ENCODE measurements around the gene MCM10.
"Not testable (repeated sequence)": the region's sequence is repeated elsewhere in the genome, so short reads cannot be mapped to it uniquely, and the experiment has no call there.

MCM10 gene

DNA sequence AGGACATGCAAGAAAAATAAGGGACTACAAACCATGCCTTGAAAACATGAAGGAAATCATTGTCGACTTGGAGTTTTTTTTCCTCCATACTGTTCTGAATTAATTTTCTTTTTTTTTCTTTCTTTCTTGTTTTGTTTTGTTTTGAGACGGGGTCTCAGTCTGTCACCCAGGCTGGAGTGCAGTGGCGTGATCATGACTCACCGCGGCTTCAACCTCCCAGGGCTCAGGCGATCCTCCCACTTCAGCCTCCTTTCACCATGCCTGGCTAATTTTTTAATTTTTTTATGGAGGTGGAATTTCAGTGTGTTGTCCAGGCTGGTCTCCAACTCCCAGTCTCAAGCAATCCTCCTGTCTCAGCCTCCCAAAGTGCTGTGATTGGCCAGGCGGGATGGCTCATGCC, 61.2 kb downstream of the MCM10 start:
- DNase-seq: no peak

DNA sequence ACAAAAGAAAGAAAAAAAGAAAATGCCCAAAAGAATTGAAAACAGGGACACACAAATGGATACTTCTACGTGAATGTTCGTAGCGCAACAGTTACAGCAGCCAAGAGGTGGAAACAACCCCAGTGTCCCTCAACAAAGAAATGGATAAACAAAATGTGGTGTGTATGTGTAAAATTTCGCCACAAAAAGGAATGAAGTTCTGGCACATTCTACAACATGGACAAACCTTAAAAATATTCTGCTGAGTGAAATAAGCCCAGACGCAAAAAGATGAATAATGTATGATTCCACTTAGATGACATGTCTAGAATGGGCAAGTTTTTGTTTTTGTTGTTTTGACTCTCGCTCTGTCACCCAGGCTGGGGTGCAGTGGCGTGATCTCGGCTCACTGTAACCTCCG, 61.9 kb downstream of the MCM10 start:
- DNase-seq: no peak

DNA sequence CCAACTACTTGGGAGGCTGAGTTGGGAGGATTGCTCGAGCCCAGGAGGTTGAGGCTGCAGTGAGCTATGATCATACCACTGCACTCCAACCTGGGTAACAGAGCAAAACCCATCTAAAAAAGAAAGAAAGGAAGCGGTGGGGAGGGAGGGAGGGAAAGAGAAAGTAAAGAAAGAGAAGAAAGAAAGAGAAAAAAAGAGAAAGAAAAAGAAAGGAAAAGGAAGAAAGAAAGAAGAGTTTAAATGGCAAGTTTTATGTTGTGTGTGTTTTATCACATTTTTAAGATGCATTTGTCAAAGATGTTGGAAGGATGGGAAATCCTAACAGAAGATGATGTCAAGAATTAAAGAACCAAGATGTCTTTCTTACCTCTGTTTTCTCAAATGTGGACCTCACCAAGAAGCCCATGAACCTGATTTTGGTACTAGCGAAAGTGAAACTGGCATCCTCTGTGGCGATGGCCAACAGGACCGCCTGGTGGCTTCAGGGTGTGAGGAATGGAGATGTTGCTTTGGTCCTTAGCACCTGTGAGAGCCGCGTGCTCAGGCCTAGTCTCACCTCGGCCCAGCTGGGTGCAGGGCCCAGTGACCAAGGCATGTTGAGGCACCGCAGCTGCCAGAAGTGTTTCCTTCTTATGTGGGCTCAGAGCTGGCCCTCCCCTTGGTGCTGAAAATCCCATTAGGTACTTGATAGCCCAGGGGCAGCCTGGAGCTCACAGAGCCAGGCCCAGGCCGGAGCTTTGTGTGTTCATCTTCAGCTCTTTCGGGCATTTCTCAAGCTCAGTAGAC, 63.0 kb downstream of the MCM10 start:
- DNase-seq: no peak

DNA sequence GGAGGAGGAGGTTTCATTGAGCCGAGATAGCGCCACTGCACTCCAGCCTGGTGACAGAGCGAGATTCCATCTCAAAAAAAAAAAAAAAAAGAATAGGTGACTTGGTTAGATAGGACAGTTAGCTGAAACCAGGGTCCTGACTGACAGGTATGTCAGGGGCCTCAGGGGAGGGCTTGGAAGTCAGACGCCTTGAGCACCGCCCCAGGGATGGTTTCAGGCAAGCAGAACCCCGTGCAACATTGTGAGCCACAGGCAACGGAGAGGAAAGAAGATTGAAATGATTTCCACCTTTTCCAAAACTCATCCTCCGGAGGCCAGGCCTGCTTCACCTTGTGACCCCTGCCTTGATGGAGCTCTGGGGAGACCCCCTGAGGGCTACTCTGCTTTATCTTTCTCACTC, 64.2 kb downstream of the MCM10 start:
- no peak for DNase-seq

DNA sequence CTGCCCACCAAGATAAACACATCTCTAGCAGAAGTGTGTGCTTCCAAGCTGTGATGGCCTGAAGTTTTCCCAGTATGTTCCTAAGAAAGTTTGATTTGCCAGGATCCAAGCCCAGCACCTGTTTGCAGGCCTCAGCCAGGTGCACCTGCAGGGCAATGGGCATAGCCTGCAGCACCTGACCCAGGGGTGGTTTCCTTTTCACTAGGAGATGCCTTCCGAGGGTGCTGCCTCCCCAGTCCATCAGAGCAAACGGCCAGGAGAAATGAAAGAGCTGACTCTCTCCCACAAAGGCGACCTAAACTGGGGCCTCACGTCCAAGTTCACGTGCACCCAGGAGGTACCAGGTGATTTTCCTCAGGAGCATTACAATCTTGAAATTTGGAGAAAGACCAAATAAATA, 65.7 kb downstream of the MCM10 start:
- DNase-seq: no peak

DNA sequence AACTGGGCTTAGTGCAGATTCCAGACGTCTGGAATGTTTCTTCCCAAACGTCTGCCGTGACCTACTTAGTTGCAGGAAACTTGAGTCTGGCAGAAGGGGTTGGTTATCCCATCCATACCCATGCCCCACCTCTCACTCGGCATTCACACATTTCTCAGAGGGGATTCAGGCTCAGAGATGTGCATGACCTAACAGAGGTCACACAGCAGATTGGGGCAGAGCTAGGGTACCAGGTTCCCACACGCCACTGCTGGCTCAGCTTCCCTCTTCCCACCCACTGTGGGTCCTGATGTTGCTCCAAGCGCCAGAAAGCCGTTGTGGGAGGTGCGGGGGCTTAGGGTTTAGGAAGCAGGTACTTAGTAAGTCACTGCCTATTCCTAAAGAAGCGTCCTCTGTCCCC, 69.8 kb downstream of the MCM10 start:
- no peak for DNase-seq

DNA sequence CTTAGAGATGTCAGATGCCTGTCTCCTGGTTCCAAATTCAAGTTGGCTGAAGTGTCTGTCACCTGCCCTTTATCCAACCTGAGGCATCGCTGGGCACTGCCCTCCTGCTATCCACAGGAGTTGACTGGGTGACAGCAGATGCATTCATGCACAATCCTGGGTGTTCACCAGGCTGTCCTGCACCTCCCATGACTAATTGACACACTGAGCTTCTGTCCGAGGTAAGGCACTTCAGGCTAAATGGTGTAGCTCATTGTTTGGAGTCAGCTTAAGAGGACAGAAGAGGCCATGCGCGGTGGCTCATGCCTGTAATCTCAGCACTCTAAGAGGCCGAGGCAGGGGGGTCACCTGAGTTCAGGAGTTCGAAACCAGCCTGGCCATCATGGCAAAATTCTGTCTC, 70.5 kb downstream of the MCM10 start:
- DNase-seq: no peak

DNA sequence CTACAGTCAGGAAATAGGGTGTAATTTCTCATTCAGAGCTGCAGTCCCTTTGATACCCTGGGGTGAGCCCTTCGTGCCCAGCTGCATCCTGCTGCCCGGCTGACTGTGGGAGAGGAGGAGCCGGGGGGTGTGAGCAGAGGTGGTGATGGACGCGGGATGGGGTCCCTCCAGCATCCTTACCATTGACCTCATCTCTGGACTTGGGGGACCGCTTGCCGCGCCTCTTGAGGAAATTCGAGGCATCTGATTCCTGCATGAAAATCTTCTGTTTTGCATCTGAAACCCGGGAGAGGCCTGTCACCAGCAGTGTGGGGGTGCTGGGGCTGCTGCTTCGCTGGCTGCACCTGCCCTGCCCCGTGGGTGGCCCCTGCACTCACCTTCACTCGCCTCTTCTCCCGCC, 72.0 kb downstream of the MCM10 start:
- DNase-seq: no peak

DNA sequence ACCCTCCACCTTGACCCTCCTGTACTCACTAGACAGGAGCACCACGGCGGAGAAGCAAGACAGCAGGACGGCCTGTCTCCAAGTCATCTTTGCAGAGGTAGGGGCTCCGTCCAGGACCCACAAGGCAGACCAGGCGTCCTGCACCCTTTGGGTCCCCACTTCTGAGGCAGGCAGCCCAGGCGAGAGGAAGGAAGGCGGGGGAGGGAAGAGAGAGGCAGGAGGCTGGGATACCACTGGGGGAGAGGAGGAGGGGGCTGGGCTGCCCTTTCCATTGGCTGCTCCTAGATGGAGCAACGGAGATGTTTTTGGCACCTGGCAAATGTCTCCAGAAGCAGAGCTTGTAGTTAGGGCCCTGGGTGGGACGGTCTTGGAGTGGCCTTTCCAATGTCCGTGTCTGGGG, 72.8 kb downstream of the MCM10 start, which contains the start of gene UCMA:
TSS of gene UCMA (minus strand) at position 203 of the 400 bp plus-strand sequence. CDS start at position 87, 116 bp downstream.
- no peak for DNase-seq

DNA sequence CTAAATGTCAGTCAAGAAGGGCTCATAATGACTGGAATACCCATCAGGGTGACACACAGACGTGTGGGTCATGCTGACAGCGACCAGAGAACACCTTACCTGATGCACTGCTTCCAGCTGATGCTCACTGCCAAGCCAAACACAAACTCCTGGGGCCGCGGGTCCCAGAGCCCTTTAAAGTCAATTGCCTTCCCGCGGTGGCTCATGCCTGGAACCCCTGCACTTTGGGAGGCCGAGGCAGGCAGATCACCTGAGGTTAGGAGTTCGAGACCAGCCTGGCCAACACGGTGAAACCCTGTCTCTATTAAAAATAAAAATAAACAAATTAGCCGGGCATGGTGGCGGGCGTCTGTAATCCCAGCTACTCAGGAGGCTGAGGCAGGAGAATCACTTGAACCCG, 73.4 kb downstream of the MCM10 start:
- DNase-seq: not testable (repeated sequence)

DNA sequence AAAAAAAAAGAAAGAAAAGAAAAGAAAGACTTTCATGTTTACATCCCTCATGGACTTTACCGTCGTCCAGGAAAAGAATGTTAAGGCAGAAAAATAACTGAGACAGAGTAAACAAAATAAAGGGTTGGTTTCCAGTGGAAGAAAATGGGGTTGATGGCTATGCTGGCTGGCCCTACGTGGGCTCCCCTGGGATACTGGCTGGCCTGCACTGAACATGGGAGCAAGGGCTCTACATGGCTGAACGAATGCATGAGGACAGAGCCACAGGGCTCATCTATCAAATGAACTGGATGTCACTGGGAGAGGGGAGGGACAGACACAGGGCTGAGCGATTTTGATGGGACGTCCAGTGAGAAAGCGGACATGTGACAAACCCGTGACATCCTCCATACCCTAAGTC, 75.3 kb downstream of the MCM10 start:
- DNase-seq: no peak

DNA sequence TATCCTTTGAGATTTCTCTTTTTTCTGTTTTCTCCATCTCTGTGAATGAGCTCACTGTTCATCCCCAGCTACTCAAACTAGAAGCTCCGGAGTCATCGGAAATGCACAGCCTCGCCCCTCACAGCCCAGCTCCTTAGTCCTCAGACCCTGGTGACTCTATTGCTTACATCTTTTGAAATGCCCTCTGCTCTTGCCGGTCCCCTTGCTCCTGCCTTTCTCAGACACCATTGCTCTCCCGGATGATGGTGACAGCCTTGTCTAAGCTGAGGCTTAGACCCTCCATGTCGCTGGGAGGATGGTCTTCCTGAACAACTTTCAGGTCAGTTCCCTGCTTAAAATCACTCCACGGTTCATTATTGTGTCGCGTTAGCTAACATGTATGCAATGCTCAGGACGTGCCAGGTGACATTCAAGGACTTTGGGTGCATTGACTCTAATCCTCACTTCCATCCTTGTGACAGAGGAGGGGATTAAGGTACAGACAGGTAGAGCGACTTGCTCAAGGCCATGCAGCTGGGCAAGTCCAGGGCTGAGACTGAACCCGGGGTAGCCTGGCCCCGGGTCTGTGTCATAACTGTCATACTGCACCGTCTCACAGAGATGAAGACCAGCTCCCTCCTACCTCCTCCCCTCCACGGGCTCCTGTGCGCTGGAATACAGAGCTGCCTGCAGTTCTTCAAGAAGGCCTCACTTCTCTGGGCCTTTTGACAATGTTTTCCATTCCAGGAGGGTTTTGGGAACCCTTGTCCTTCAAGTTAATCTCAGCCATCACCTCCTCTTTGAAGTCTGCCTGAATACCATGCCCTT, 77.1 kb downstream of the MCM10 start:
- DNase-seq: no peak

DNA sequence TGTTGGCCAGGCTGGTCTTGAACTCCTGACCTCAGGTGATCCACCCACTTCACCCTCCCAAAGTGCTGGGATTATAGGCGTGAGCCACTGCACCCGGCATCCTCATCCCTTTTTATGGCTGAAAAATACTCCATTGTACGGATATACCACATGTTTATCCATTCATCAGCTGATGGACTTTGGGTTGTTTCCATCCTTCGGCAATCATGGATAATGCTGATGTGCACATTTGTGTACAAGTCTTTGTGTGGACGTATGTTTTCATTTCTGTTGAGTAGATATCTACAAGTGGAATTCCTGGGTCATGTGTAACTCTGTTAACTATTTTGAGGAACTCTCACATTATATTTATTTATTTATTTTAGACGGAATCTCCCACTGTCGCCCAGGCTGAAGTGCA, 78.6 kb downstream of the MCM10 start:
- DNase-seq: no peak

DNA sequence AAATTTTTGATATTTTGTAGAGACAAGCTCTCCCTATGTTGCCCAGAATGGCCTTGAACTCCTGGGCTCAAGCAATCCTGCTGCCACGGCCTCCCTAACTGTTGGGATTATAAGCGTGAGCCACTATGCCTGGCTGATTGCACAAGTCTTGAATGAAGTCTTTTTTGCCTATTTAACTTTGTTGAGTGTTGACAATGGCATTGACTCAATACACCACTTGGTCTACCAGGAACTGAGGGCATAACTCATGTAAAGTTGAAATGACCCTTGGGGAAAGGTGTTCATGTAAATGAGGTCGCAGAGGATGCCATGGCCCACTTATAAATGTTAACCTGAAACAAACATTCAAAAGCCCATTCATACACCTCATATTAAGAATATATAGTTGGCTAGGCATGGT, 80.3 kb downstream of the MCM10 start:
- no peak for DNase-seq

DNA sequence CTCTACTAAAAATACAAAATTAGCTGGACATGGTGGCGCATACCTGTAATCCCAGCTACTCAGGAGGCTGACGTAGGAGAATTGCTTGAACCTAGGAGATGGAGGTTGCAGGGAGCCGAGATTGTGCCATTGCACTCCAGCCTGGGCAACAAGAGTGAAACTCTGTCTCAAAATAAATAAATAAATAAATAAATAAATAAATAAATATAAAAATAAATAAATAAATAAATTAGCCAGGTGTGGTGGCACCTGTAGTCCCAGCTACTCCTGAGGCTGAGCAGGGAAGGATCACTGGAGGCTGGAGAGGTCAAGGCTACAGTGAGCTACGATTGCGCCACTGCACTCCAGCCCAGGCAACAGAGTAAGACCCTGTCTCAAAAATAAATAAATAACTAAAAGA, 80.9 kb downstream of the MCM10 start:
- DNase-seq: not testable (repeated sequence)

DNA sequence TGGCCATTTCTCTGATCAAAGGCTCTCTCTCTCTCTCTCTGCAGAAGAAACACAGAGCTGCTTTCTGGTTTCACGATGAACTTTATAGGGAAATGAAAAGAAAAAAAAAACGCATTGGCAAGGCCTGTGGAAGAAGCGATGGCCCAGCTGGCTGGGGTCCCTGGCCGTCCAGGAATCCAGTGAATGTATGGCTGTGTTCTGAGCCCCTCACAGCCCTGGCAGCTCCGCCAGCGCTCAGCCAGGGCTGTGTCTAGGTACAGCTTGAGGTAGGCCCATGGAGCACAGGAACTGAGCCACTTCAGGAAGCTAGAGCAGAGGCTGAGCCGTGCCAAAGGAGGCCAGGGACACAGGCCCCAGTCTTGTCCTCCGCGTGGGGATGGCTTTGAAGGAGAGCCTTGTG, 85.9 kb downstream of the MCM10 start:
- DNase-seq: no peak

DNA sequence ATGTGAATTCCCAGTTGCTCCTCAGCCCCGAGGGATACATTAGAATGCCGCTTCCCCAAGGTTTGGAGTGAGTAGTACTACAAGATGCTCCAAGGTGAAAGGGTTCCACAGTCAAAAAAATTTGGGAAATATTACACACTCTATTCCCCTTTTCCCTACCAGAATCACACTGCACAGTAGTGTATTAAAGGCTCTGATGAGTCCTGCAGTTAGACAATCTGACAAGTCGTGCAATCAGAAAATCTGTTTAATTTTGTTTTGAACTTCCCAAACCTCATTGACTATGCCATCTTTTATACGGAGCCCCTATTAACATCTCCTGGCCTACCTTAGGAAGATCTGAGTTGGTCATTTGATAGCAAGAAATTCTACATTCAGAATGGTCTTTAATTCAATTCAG, 86.4 kb downstream of the MCM10 start:
- DNase-seq: no peak

DNA sequence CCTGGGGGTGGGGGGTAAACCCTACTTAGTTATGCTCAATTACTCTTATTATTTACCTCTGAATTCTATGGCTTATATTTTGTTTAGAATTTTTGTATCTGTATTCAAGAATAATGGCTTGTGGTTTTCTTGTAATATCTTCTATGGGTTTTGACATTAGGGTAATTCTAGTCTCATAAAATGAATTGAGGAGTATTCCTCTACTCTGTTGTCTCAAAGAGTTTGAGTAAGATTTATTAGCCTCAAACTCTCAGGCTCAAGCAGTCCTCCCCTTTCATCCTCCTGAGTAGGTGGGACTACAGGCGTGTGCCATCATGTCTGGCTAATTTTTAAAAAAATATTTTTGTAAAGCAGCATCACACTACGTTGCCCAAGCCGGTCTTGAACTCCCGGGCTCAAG, 92.4 kb downstream of the MCM10 start:
- no peak for DNase-seq

DNA sequence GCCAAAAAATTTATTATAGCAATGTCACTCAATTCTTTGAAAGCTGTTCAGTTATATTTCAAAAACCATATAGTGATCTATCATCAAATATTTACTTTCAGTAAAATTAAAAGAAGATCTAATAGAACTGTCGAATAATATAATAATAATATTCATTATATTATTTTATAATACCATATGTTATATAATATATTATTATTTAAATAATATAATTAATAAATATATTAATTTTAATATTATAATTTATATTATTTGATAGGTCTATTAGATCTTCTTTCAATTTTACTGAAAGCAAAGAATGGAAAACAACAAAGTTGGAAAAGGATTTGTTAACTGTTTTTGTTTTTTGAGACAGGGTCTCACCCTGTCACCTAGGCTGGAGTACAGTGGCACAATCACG, 95.3 kb downstream of the MCM10 start:
- no peak for DNase-seq

DNA sequence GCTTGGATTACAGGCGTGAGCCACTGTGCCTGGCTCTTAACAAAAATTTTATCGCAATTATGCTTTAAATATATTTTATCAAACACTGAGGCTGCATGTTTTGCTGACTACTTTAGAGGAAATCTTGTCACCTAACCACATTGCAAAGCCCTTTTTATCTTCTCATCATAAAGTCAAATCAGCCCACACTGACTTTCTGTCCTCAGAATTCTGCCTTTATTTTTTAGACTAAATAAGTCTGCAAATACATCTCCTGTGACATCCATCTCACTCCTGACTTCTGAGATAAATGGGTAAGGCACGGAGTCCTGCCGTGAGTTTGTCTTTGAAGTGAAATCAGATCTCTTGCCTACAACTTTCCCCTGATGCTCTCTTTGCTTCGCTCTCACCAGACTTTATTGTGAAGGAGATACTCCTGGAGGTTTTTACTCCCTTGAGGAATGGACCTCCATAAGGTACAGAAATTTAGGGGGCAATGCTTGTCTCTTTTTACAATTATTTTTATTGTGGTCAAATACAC, 96.3 kb downstream of the MCM10 start:
- no peak for DNase-seq

Data from NCI-H2227 treated with DMSO at 0.1 percent for 48 hours (cell line).